ENCODE measurements around the gene CFAP46. TPM values are rescaled to one million over a fixed set of nuclear protein-coding genes. Genes with fewer than 3 reads are reported as not detected.

The CFAP46 gene
- polyA plus RNA-seq, 1 donor from 2014 or later: 2.6 TPM

DNA sequence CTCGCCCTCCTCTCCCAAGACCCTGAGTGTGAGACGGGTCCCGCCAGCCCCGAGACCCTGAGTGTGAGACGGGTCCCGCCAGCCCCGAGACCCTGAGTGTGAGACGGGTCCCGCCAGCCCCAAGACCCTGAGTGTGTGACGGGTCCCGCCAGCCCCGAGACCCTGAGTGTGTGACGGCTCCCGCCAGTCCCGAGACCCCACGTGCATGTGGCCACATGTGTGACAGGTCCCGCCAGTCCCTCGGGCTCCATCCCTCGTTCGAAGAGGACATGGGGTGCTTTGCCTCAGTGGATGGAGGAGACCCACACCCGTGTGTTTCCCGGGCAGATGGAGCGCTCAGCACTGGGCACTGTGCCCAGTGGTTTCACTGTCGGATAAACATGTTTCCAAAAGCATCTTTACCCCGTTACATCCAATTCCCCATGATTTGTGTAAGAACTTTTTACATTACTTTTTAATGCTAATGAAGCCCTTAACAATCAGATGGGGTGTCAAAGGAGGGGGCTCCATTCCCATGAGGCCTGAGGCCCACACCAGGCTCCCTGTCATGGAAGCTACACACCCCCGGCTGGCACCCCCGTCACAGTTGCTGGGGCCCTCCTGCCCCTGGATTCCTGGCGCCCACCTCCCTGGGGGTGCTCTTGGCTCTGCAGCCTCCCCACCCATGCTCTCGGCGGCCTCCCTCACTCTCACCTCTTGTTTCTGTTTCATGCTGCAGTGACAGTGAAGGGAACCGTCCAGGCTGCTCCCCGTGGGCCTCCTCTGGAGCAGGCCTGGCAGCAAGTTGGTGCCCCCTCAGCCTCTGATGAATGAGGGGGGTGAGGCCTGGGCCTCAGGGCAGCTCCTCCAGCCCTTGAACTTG lies 48.5 kb upstream of the CFAP46 start:
- H3K27me3 ChIP-seq (ENCODE audit: insufficient read depth, low read depth, low read length): no peaks in the 10 kb centered on the region
- no peak overlapping the region for H2AFZ ChIP-seq (ENCODE audit: low read depth, low read length)
- H3K9ac ChIP-seq (ENCODE audit: low read length): no peak overlapping the region
- no peaks in the 10 kb centered on the region for H3K79me2 ChIP-seq (replicated peaks; ENCODE audit: insufficient read depth, low read length)
- no peaks in the 10 kb centered on the region for H3K36me3 ChIP-seq (ENCODE audit: insufficient read depth, low read length)
- no peak overlapping the region for H3K4me3 ChIP-seq (ENCODE audit: low read length)
- no peaks in the 10 kb centered on the region for H3K9me3 ChIP-seq (ENCODE audit: low read length)
- no peak overlapping the region for H3K27ac ChIP-seq (ENCODE audit: low read length)
- H3K4me2 ChIP-seq (ENCODE audit: low read length): no peak overlapping the region
- no peaks in the 10 kb centered on the region for H3F3A ChIP-seq (ENCODE audit: insufficient read depth, low read length, poor library complexity, severe bottlenecking)
- TF ChIP-seq RAD21 (conservative IDR thresholded peaks at IDR 0.05) (no peak), TAF1 (IDR thresholded peaks at IDR 0.05; ENCODE audit: low read depth) (no peak), EP300 (conservative IDR thresholded peaks at IDR 0.05; ENCODE audit: poor library complexity, severe bottlenecking) (no peak), POLR2AphosphoS5 (IDR thresholded peaks at IDR 0.05) (no peak), SMC3 (conservative IDR thresholded peaks at IDR 0.05; ENCODE audit: poor library complexity) (no peak), EZH2 (IDR thresholded peaks at IDR 0.05; ENCODE audit: borderline replicate concordance, insufficient read depth, low read length, poor library complexity, severe bottlenecking) (no peak), MXI1 (conservative IDR thresholded peaks at IDR 0.05; ENCODE audit: poor library complexity, severe bottlenecking) (no peak)
- TF ChIP-seq, protein P1, sequence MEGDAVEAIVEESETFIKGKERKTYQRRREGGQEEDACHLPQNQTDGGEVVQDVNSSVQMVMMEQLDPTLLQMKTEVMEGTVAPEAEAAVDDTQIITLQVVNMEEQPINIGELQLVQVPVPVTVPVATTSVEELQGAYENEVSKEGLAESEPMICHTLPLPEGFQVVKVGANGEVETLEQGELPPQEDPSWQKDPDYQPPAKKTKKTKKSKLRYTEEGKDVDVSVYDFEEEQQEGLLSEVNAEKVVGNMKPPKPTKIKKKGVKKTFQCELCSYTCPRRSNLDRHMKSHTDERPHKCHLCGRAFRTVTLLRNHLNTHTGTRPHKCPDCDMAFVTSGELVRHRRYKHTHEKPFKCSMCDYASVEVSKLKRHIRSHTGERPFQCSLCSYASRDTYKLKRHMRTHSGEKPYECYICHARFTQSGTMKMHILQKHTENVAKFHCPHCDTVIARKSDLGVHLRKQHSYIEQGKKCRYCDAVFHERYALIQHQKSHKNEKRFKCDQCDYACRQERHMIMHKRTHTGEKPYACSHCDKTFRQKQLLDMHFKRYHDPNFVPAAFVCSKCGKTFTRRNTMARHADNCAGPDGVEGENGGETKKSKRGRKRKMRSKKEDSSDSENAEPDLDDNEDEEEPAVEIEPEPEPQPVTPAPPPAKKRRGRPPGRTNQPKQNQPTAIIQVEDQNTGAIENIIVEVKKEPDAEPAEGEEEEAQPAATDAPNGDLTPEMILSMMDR (IDR thresholded peaks at IDR 0.05; ENCODE audit: poor library complexity, severe bottlenecking): no peak
- TF ChIP-seq, protein P2, sequence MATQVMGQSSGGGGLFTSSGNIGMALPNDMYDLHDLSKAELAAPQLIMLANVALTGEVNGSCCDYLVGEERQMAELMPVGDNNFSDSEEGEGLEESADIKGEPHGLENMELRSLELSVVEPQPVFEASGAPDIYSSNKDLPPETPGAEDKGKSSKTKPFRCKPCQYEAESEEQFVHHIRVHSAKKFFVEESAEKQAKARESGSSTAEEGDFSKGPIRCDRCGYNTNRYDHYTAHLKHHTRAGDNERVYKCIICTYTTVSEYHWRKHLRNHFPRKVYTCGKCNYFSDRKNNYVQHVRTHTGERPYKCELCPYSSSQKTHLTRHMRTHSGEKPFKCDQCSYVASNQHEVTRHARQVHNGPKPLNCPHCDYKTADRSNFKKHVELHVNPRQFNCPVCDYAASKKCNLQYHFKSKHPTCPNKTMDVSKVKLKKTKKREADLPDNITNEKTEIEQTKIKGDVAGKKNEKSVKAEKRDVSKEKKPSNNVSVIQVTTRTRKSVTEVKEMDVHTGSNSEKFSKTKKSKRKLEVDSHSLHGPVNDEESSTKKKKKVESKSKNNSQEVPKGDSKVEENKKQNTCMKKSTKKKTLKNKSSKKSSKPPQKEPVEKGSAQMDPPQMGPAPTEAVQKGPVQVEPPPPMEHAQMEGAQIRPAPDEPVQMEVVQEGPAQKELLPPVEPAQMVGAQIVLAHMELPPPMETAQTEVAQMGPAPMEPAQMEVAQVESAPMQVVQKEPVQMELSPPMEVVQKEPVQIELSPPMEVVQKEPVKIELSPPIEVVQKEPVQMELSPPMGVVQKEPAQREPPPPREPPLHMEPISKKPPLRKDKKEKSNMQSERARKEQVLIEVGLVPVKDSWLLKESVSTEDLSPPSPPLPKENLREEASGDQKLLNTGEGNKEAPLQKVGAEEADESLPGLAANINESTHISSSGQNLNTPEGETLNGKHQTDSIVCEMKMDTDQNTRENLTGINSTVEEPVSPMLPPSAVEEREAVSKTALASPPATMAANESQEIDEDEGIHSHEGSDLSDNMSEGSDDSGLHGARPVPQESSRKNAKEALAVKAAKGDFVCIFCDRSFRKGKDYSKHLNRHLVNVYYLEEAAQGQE (IDR thresholded peaks at IDR 0.05; ENCODE audit: borderline replicate concordance): no peak
- H3K9me2 ChIP-seq (ENCODE audit: insufficient read depth, low read length): no peaks in the 10 kb centered on the region
- no peaks in the 10 kb centered on the region for H4K20me1 ChIP-seq (ENCODE audit: insufficient read depth)

DNA sequence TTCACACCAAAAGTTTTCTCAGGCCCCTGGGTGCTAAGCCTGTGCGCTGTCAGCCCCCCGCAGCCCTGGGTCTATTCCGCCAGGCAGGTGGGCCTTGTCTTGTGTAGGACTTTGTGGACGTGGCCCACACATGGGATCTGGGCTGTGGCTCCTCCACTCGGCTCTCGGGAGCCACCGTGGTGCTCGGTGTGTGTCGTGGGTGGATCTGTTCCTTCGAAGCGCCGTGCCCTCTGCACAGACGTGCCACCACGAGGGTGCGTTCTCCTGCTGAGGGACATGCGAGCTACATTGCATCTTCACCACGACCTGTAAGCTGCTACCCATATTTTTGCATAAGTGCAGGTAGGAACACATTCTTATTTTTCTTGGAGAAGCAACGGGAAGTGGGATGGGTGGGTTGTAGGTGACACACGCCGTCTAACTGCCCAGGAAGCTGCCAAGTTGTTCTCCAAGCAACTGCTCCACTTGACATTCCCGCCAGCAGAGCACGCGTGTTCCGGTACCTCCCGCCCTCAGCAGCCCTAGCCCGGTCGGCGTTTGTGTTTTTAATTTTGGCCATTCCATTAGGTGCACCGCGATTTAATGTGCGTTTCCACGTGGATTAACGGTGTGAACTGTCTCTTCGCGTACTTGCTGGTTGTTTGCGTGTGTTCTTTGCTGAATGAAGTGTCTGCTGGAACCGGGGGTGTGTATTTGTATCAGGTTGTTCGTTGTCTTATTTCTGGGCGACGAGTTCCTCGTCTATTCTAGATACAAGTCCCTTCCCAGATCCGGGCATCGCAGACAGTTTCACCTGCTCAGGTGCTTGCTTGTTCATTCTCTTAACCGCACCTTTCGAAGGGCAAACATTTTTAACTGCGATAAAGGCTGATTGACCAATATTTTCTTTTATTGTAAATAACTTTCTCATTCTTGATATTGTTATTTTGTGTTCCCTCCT lies 47.4 kb upstream of the CFAP46 start:
- no peak overlapping the region for H3K4me3 ChIP-seq (ENCODE audit: low read length)
- no peaks in the 10 kb centered on the region for H3K9me3 ChIP-seq (ENCODE audit: low read length)
- no peaks in the 10 kb centered on the region for H3K79me2 ChIP-seq (replicated peaks; ENCODE audit: insufficient read depth, low read length)
- H3F3A ChIP-seq (ENCODE audit: insufficient read depth, low read length, poor library complexity, severe bottlenecking): no peaks in the 10 kb centered on the region
- no peak overlapping the region for H3K27ac ChIP-seq (ENCODE audit: low read length)
- TF ChIP-seq POLR2AphosphoS5 (IDR thresholded peaks at IDR 0.05) (no peak), EP300 (conservative IDR thresholded peaks at IDR 0.05; ENCODE audit: poor library complexity, severe bottlenecking) (no peak), RAD21 (conservative IDR thresholded peaks at IDR 0.05) (no peak)
- no peaks in the 10 kb centered on the region for H3K9me2 ChIP-seq (ENCODE audit: insufficient read depth, low read length)
- H4K20me1 ChIP-seq (ENCODE audit: insufficient read depth): no peaks in the 10 kb centered on the region
- no peak overlapping the region for H2AFZ ChIP-seq (ENCODE audit: low read depth, low read length)
- no peaks in the 10 kb centered on the region for H3K27me3 ChIP-seq (ENCODE audit: insufficient read depth, low read depth, low read length)
- no peak overlapping the region for H3K9ac ChIP-seq (ENCODE audit: low read length)
- no peak overlapping the region for H3K4me2 ChIP-seq (ENCODE audit: low read length)
- H3K36me3 ChIP-seq (ENCODE audit: insufficient read depth, low read length): no peaks in the 10 kb centered on the region

Measured in neural cell (in vitro differentiated cells).